K562 (cell line): ENCODE measurements around the gene ARHGAP18. TPM values are rescaled to one million over a fixed set of nuclear protein-coding genes. Genes with fewer than 3 reads are reported as not detected.

Experiments used
- DDX20 ChIP-seq: fragments of 450-650 bp; IDR thresholded peaks from 2 replicates; pipeline ENCODE4 v1.6.1; 2016; ENCODE audit warnings: missing genetic modification characterization, low read depth, mild to moderate bottlenecking, missing compliant biosample characterization, moderate library complexity
- HOXB6 ChIP-seq: fragments of 250-450 bp; sonication (Bioruptor Pico); IDR thresholded peaks from 2 replicates; pipeline ENCODE4 v1.5.1; 2022; ENCODE audit warnings: mild to moderate bottlenecking, borderline replicate concordance
- KDM1A ChIP-seq, 2 experiments: fragments of 450-650 bp; IDR thresholded peaks; 2 replicates each; pipeline ENCODE4 v1.6.1; 2016; ENCODE audit warnings: mild to moderate bottlenecking in 2 of 2
- LCOR ChIP-seq: sonication (generic); formaldehyde crosslinking; IDR thresholded peaks from 2 replicates; pipeline ENCODE4 v1.8.0; 2022; ENCODE audit warnings: mild to moderate bottlenecking, missing genetic modification reagents
- MYNN ChIP-seq, 2 experiments: sonication (generic); formaldehyde crosslinking in 1 of 2; IDR thresholded peaks; 2 replicates each; pipeline versions ENCODE4 v1.5.0 to v1.6.1; 2016 to 2020; ENCODE audit warnings: antibody characterized with exemption in 1 of 2, missing genetic modification reagents in 1 of 2
- SNRNP70 ChIP-seq: fragments of 200-400 bp; formaldehyde crosslinking; optimal IDR thresholded peaks from 2 replicates; pipeline ENCODE3; 2017; ENCODE audit warnings: low read depth, low read length
- TAF1 ChIP-seq: IDR thresholded peaks from 2 replicates; pipeline ENCODE4 v1.6.1; 2011; ENCODE audit warnings: mild to moderate bottlenecking, low read length, moderate library complexity; ENCODE audit not compliant: insufficient read depth, control insufficient read depth, severe bottlenecking; ENCODE audit errors: extremely low read depth
- TEAD4 ChIP-seq, 2 experiments: sonication (generic) in 1 of 2; formaldehyde crosslinking in 1 of 2; IDR thresholded peaks; 2 replicates each; pipeline versions ENCODE4 v1.6.1 to v1.8.0; 2012 to 2022; ENCODE audit warnings: borderline replicate concordance in 1 of 2, inconsistent platforms in 1 of 2, low read length in 1 of 2, mild to moderate bottlenecking in 1 of 2, missing genetic modification reagents in 1 of 2
- U2AF1 ChIP-seq: fragments of 200-400 bp; formaldehyde crosslinking; optimal IDR thresholded peaks from 2 replicates; pipeline ENCODE3; 2017; ENCODE audit warnings: mild to moderate bottlenecking, low read depth, low read length, moderate library complexity
- ZNF311 ChIP-seq: fragments of 250-450 bp; sonication (Bioruptor Pico); IDR thresholded peaks from 2 replicates; pipeline ENCODE4 v1.4.0; 2020; ENCODE audit warnings: mild to moderate bottlenecking, moderate library complexity
- ZNF609 ChIP-seq: sonication (generic); formaldehyde crosslinking; IDR thresholded peaks from 2 replicates; pipeline ENCODE4 v1.8.1; 2023; ENCODE audit warnings: missing genetic modification reagents, mild to moderate bottlenecking, borderline replicate concordance
- polyA plus RNA-seq, 8 experiments: library from polyadenylated mRNA; depleted of rRNA in 4 of 8; stranded (reverse) in 5 of 8; unstranded in 3 of 8; fragments of >200 nt; fragmentation: Nextera tagmentation in 2 of 8; fragmentation: Illumina TruSeq in 1 of 8; extraction: Ambion mirVana in 2 of 8; extraction: Trizol in 1 of 8; gene quantifications; 2 replicates each; pipeline versions ENCODE4 v1.2.1 to v1.2.3, GENCODE V29; 2011 to 2014; ENCODE audit warnings: inconsistent platforms in 1 of 8, missing spikeins in 1 of 8
- total RNA-seq, 7 experiments: library from RNA; depleted of rRNA in 6 of 7; stranded (reverse); fragments of >200 nt in 6 of 7; fragmentation: Illumina TruSeq in 2 of 7; extraction: Trizol in 2 of 7; gene quantifications; 2 replicates each; pipeline versions ENCODE4 v1.2.1 to v1.2.3, GENCODE V29; 2011 to 2021; ENCODE audit warnings: low replicate concordance in 1 of 7
- TF ChIP-seq, protein P1 (sequence below): fragments of 450-650 bp; IDR thresholded peaks from 2 replicates; pipeline ENCODE4 v1.6.1; 2016; ENCODE audit warnings: borderline replicate concordance
- TF ChIP-seq, protein P2 (sequence below): fragments of 200-400 bp; formaldehyde crosslinking; IDR thresholded peaks from 2 replicates; pipeline ENCODE4 v1.6.1; 2017; ENCODE audit warnings: mild to moderate bottlenecking, low read depth, low read length, moderate library complexity
- TF ChIP-seq, protein P3 (sequence below): sonication (generic); formaldehyde crosslinking; IDR thresholded peaks from 2 replicates; pipeline ENCODE4 v1.8.1; 2022; ENCODE audit warnings: missing genetic modification reagents

ARHGAP18 gene
- total and polyA plus RNA-seq, 9 of the 15 experiments (the other 6 are each of a cell fraction or from before 2014, with no cell fraction given) = 13.3 to 29.7 (median 21.1) TPM

GRCh38 chr6:129671442-129672340 is 38.3 kb downstream of the ARHGAP18 start (continued):
- TF ChIP-seq LCOR (CRISPR knock-in tag) = no peak
- TF ChIP-seq U2AF1 = no peak
- peak; percentile 55; the same call in 1 of the 2 replicates for TF ChIP-seq MYNN (IDR thresholded peaks at IDR 0.05)
- no peak for TF ChIP-seq MYNN (CRISPR knock-in tag; IDR thresholded peaks at IDR 0.05)
- TF ChIP-seq TAF1 = no peak
- no peak for TF ChIP-seq ZNF311
- TF ChIP-seq TEAD4 (IDR thresholded peaks at IDR 0.05; ENCODE audit: low read length) = peak; percentile 64
- TF ChIP-seq TEAD4 (CRISPR knock-in tag; IDR thresholded peaks at IDR 0.05; ENCODE audit: borderline replicate concordance) = no peak
- no peak for TF ChIP-seq SNRNP70
- TF ChIP-seq, protein P1, sequence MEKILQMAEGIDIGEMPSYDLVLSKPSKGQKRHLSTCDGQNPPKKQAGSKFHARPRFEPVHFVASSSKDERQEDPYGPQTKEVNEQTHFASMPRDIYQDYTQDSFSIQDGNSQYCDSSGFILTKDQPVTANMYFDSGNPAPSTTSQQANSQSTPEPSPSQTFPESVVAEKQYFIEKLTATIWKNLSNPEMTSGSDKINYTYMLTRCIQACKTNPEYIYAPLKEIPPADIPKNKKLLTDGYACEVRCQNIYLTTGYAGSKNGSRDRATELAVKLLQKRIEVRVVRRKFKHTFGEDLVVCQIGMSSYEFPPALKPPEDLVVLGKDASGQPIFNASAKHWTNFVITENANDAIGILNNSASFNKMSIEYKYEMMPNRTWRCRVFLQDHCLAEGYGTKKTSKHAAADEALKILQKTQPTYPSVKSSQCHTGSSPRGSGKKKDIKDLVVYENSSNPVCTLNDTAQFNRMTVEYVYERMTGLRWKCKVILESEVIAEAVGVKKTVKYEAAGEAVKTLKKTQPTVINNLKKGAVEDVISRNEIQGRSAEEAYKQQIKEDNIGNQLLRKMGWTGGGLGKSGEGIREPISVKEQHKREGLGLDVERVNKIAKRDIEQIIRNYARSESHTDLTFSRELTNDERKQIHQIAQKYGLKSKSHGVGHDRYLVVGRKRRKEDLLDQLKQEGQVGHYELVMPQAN = no peak
- TF ChIP-seq ZNF609 = no peak
- TF ChIP-seq, protein P2, sequence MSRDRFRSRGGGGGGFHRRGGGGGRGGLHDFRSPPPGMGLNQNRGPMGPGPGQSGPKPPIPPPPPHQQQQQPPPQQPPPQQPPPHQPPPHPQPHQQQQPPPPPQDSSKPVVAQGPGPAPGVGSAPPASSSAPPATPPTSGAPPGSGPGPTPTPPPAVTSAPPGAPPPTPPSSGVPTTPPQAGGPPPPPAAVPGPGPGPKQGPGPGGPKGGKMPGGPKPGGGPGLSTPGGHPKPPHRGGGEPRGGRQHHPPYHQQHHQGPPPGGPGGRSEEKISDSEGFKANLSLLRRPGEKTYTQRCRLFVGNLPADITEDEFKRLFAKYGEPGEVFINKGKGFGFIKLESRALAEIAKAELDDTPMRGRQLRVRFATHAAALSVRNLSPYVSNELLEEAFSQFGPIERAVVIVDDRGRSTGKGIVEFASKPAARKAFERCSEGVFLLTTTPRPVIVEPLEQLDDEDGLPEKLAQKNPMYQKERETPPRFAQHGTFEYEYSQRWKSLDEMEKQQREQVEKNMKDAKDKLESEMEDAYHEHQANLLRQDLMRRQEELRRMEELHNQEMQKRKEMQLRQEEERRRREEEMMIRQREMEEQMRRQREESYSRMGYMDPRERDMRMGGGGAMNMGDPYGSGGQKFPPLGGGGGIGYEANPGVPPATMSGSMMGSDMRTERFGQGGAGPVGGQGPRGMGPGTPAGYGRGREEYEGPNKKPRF = no peak
- TF ChIP-seq DDX20 (tag) = no peak
- TF ChIP-seq KDM1A (IDR thresholded peaks at IDR 0.05) = peak; percentile 93 to 94
- TF ChIP-seq, protein P3, sequence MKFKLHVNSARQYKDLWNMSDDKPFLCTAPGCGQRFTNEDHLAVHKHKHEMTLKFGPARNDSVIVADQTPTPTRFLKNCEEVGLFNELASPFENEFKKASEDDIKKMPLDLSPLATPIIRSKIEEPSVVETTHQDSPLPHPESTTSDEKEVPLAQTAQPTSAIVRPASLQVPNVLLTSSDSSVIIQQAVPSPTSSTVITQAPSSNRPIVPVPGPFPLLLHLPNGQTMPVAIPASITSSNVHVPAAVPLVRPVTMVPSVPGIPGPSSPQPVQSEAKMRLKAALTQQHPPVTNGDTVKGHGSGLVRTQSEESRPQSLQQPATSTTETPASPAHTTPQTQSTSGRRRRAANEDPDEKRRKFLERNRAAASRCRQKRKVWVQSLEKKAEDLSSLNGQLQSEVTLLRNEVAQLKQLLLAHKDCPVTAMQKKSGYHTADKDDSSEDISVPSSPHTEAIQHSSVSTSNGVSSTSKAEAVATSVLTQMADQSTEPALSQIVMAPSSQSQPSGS (CRISPR knock-in tag) = no peak
- no peak for TF ChIP-seq HOXB6 (CRISPR knock-in tag)
